Sigmoid colon (tissue), 7 donors: ENCODE measurements around the gene NDP. TPM values are rescaled to one million over a fixed set of nuclear protein-coding genes. Genes with fewer than 3 reads are reported as not detected.

Experiments
- DNase-seq: peaks from one replicate; pipeline ENCODE4 v3.0.0-alpha.2; 2019
- H3K27ac ChIP-seq, 4 donors: fragments of 200-600 bp; sonication (generic); one replicate each; pipeline ENCODE4 v1.5.1; 2016 to 2019; ENCODE audit warnings: mild to moderate bottlenecking in 1 of 4
- H3K27me3 ChIP-seq, 3 donors: fragments of 200-600 bp; sonication (generic); one replicate each; pipeline ENCODE4 v1.5.1; 2019; ENCODE audit warnings: mild to moderate bottlenecking in 1 of 3
- H3K36me3 ChIP-seq, 4 donors: fragments of 200-600 bp; sonication (generic); one replicate each; pipeline ENCODE4 v1.5.1; 2016 to 2019
- H3K4me1 ChIP-seq, 4 donors: fragments of 200-600 bp; sonication (generic); one replicate each; pipeline ENCODE4 v1.5.1; 2017 to 2019
- H3K4me3 ChIP-seq, 4 donors: fragments of 200-600 bp; sonication (generic); one replicate each; pipeline ENCODE4 v1.5.1; 2017 to 2019; ENCODE audit warnings: mild to moderate bottlenecking in 2 of 4, moderate library complexity in 1 of 4
- H3K9me3 ChIP-seq, 4 donors: fragments of 200-600 bp in 3 of 4; sonication (generic) in 3 of 4; one replicate each; pipeline versions ENCODE4 v1.5.1 to v1.6.1; 2013 to 2019
- EP300 ChIP-seq, 4 donors: sonication (generic); formaldehyde crosslinking; IDR thresholded peaks; one replicate each; pipeline ENCODE4 v1.6.1; 2017; ENCODE audit warnings: antibody characterized with exemption in 4 of 4
- POLR2A ChIP-seq, 2 donors: fragments of 450-650 bp; IDR thresholded peaks; one replicate each; pipeline ENCODE4 v1.6.1; 2016; ENCODE audit warnings: antibody characterized with exemption in 2 of 2, mild to moderate bottlenecking in 2 of 2, moderate library complexity in 2 of 2
- POLR2AphosphoS5 ChIP-seq, 4 donors: sonication (generic); formaldehyde crosslinking; IDR thresholded peaks; one replicate each; pipeline ENCODE4 v1.6.1; 2017; ENCODE audit warnings: antibody characterized with exemption in 4 of 4
- WGBS, 2 donors: extraction: QIAGEN DNeasy Blood & Tissue Kit; methylation state at CpG; one replicate each; pipeline ENCODE4 v1.1.7; 2013; 5-methylcytosine and 5-hydroxymethylcytosine counted together
- intact Hi-C: fragments of 100-400 bp; cut with DNase I; formaldehyde crosslinking; loops from one replicate; pipeline ENCODE4 v1.15.1; 2023
- polyA plus RNA-seq, 3 donors: library from polyadenylated mRNA; stranded (reverse); fragments of 200-250 nt; gene quantifications; one replicate each; pipeline ENCODE4 v1.2.3, GENCODE V29; 2013
- total RNA-seq, 4 donors: library from RNA; depleted of rRNA; stranded (reverse); fragments of >200 nt; gene quantifications; one replicate each; pipeline ENCODE4 v1.1.0, GENCODE V29; 2016
- TF ChIP-seq, protein P1 (sequence below), 4 experiments: fragments of 450-650 bp in 3 of 4; fragments of 200-600 bp in 1 of 4; IDR thresholded peaks; one replicate each; pipeline ENCODE4 v1.5.1; 2016 to 2019; ENCODE audit warnings: antibody characterized with exemption in 4 of 4, mild to moderate bottlenecking in 3 of 4, moderate library complexity in 2 of 4
- donor health status: healthy with polysubstance abuse.
- donor health status: Bipolar disorder and iron deficiency.
- donor health status: healthy.

NDP gene
- total and polyA plus RNA-seq, 7 donors, result 0.29 to 0.36 TPM; not detected in 5

DNA sequence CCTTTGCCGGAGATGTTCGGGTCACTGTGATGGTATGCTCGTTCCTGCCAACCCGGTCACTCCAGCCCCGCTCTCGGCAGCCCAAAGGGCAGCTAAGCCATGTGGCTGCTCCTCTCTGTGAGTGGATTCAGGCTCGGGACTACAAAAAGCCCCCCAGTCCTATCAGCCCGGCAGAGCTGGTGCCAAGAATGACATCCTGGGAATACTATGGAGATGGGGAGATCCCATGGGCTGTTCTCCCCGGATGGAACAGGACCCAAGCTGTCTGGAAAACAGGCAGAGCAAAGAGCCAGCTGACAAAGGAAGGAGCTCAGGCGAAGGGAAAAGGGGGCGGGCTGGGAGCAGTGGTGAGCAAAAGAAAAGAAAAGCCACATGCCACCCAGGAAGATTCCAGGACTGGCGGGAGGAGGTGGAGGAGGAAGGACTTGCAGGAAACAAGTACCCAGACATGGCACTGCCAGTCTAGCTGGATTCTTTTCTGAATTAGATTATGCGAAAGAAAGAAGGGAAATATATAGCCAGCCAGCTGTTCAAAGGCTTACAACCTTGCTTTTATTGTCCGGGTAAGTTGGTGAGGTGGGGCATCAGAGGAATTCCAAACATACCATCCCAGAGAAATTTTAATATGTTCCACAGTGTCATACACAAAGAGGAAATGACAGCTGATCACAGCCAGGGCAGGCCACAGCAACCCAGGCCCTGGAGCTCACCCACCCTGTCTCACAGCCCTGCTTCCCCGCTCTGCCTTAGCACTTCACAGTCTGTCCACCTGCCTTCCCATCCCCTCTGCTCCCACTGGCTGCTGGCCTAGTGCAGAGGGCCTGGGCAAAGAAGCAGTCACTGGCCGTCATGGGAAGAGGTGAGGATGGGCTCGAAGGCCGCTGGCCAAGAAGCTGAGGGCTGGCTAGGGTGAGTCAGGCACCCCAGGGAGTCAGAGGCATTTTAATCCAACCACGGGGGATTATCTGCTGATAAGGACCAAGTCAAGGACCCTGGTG is 3.4 kb downstream of the NDP start:
- Histone ChIP-seq H3K27ac (peak overlapping the region in 1 of 4 donors; percentile 8), H3K9me3 (no peaks in the 10 kb centered on the region), H3K4me1 (peaks cover 0 to 9% (median 0%) of the 10 kb centered on the region in 4 donors), H3K27me3 (no peaks in the 10 kb centered on the region), H3K4me3 (no peak overlapping the region), H3K36me3 (no peaks in the 10 kb centered on the region)
- intact Hi-C loops, result no loop called here
- no peak for DNase-seq
- TF ChIP-seq POLR2AphosphoS5 (IDR thresholded peaks at IDR 0.05) (no peak), POLR2A (IDR thresholded peaks at IDR 0.05) (no peak), EP300 (IDR thresholded peaks at IDR 0.05) (no peak)
- TF ChIP-seq, protein P1, sequence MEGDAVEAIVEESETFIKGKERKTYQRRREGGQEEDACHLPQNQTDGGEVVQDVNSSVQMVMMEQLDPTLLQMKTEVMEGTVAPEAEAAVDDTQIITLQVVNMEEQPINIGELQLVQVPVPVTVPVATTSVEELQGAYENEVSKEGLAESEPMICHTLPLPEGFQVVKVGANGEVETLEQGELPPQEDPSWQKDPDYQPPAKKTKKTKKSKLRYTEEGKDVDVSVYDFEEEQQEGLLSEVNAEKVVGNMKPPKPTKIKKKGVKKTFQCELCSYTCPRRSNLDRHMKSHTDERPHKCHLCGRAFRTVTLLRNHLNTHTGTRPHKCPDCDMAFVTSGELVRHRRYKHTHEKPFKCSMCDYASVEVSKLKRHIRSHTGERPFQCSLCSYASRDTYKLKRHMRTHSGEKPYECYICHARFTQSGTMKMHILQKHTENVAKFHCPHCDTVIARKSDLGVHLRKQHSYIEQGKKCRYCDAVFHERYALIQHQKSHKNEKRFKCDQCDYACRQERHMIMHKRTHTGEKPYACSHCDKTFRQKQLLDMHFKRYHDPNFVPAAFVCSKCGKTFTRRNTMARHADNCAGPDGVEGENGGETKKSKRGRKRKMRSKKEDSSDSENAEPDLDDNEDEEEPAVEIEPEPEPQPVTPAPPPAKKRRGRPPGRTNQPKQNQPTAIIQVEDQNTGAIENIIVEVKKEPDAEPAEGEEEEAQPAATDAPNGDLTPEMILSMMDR (IDR thresholded peaks at IDR 0.05), result no peak
- WGBS, 2 donors, result 71 to 81% methylated on average over 19 of the region's 19 CpGs

DNA sequence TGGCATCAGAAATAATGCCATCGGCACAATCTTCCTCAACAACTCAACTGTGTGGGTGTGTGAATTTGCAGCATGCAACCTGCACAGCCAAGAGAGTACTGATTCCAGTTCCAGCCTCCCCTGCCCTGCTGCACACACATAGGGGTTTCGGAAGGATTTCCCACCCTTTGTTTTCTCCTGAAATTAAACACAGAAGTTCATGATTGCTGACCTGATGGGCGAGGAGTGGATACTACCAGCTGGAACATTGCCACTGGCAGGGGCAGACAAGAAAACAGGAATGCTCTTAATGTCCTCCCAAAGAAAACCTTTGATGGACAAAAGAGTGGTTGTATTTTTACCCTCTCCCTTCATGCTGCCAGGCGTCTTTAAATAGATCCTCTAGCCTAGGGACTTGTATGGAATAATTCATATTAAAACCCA is 4.8 kb downstream of the NDP start:
- TF ChIP-seq, protein P1 (IDR thresholded peaks at IDR 0.05), result no peak
- TF ChIP-seq POLR2AphosphoS5 (IDR thresholded peaks at IDR 0.05) (no peak), POLR2A (IDR thresholded peaks at IDR 0.05) (no peak)
- no peaks in the 10 kb centered on the region for H3K36me3 ChIP-seq
- H3K27me3 ChIP-seq, result no peaks in the 10 kb centered on the region
- H3K4me3 ChIP-seq, result no peak overlapping the region
- WGBS, 2 donors, result 90 to 92% methylated on average over 4 of the region's 4 CpGs
- intact Hi-C loops, result no loop called here
- no peak for DNase-seq
- H3K4me1 ChIP-seq, result peaks cover 0 to 9% (median 0%) of the 10 kb centered on the region in 4 donors
- H3K9me3 ChIP-seq, result no peaks in the 10 kb centered on the region
- no peak overlapping the region for H3K27ac ChIP-seq

DNA sequence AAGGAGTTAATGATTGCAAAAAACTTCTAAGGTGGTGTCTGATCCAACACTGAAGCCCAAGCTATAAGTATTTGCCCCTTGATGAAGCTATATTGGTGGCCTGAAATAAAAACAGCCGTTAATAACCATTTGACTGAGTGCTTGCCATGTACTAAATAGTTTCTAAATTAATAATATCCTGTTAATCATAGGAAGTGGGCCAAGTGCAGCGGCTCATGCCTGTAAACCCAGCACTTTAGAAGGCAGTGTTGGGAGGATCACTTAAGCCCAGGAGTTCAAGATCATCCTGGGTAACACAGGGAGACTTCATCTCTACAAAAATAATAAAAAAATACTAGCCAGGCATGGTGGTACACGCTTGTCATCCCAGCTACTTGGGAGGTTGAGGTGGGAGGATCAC is 8.3 kb downstream of the NDP start:
- Histone ChIP-seq H3K36me3 (no peaks in the 10 kb centered on the region), H3K27me3 (no peaks in the 10 kb centered on the region), H3K27ac (no peak overlapping the region), H3K4me3 (no peak overlapping the region), H3K4me1 (no peaks in the 10 kb centered on the region), H3K9me3 (no peaks in the 10 kb centered on the region)
- TF ChIP-seq, protein P1 (IDR thresholded peaks at IDR 0.05), result no peak
- TF ChIP-seq POLR2AphosphoS5 (IDR thresholded peaks at IDR 0.05), result no peak
- TF ChIP-seq EP300 (IDR thresholded peaks at IDR 0.05), result no peak
- no peak for TF ChIP-seq POLR2A (IDR thresholded peaks at IDR 0.05)
- DNase-seq, result no peak
- intact Hi-C loops, result no loop called here
- WGBS, 2 donors, result 76 to 83% methylated on average over 3 of the region's 3 CpGs

DNA sequence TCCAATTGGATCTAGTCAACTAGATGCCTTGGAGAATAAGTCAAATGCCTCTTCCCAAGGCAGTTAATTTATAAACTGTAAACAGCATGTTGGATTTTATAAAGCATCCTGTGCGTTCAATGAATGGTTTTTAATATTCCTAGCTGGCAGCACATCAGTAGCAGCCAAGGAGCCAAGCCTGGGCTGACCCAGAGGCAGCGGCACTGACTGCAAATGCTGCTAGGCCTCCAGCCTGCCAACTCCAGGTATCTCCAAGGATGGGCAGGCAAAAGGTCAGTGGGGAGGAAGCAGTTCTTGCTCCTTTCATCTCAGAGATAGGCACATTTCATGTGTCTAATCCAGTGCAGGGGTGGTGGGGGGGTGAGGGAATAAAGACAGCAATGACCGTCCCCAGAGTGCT is 9.5 kb downstream of the NDP start:
- Histone ChIP-seq H3K4me3 (no peak overlapping the region), H3K27me3 (no peaks in the 10 kb centered on the region), H3K27ac (no peak overlapping the region), H3K4me1 (no peaks in the 10 kb centered on the region), H3K9me3 (no peaks in the 10 kb centered on the region), H3K36me3 (no peaks in the 10 kb centered on the region)
- intact Hi-C loops, result no loop called here
- DNase-seq, result no peak
- WGBS, 2 donors, result 93 to 96% methylated on average over 3 of the region's 3 CpGs
- no peak for TF ChIP-seq EP300 (IDR thresholded peaks at IDR 0.05)

DNA sequence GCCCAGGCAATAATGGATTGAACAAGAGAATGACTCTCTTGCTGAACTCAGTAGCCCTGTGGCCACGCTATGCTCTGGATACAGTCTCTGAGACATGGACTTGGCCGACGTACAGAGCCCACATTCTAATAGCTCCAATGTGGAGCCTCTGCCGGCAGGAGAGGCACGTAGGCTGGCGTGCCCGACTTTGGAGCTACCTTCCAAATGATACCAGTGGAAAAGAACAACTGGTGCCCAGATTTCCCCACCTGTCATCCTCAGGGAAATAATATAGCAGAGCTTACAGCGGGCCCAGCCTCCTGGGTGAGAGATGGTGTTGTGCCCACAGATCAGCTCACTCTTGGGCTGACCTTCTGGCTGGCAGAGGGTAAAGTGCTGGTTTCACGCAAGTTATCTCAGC is 10.6 kb downstream of the NDP start:
- DNase-seq, result no peak
- H3K4me3 ChIP-seq, result no peak overlapping the region
- no peaks in the 10 kb centered on the region for H3K4me1 ChIP-seq
- H3K27me3 ChIP-seq, result no peaks in the 10 kb centered on the region
- WGBS, 2 donors, result 94% methylated on average over 9 of the region's 9 CpGs
- no peaks in the 10 kb centered on the region for H3K9me3 ChIP-seq
- intact Hi-C loops, result no loop called here
- TF ChIP-seq, protein P1 (IDR thresholded peaks at IDR 0.05), result no peak
- TF ChIP-seq EP300 (IDR thresholded peaks at IDR 0.05) (no peak), POLR2A (IDR thresholded peaks at IDR 0.05) (no peak), POLR2AphosphoS5 (IDR thresholded peaks at IDR 0.05) (no peak)
- H3K27ac ChIP-seq, result no peak overlapping the region
- H3K36me3 ChIP-seq, result no peaks in the 10 kb centered on the region
